Mucosa of descending colon (tissue), 3 donors: ENCODE results near the gene ANKRD13B. TPM values are rescaled to one million over a fixed set of nuclear protein-coding genes. Genes with fewer than 3 reads are reported as not detected.
A peak's percentile ranks its signal among the peaks of the same experiment; 100 is the strongest.

ENCODE experiments used
- ATAC-seq: fragments of 200-7000 bp; cut with Tn5 transposase; one replicate; pipeline ENCODE4 v1.9.1; 2020; ENCODE audit warnings: mild to moderate bottlenecking, moderate library complexity
- DNase-seq, 3 donors: peaks; one replicate each; pipeline ENCODE4 v3.0.0-alpha.2; 2020
- H3K36me3 ChIP-seq: fragments of 200-600 bp; one replicate; pipeline ENCODE4 v1.8.0; 2021; ENCODE audit warnings: low read depth, mild to moderate bottlenecking
- H3K4me1 ChIP-seq: fragments of 200-600 bp; one replicate; pipeline ENCODE4 v1.8.0; 2021; ENCODE audit warnings: low read depth, mild to moderate bottlenecking
- H3K4me3 ChIP-seq: fragments of 200-600 bp; one replicate; pipeline ENCODE4 v1.8.0; 2021; ENCODE audit warnings: mild to moderate bottlenecking
- H3K9me3 ChIP-seq: fragments of 200-600 bp; one replicate; pipeline ENCODE4 v1.8.0; 2021; ENCODE audit warnings: mild to moderate bottlenecking
- CTCF ChIP-seq: fragments of 200-600 bp; IDR thresholded peaks from one replicate; pipeline ENCODE4 v1.8.0; 2022; ENCODE audit warnings: antibody characterized with exemption, mild to moderate bottlenecking
- intact Hi-C, 2 donors: fragments of 100-400 bp; cut with DNase I in 1 of 2; cut with micrococcal nuclease in 1 of 2; formaldehyde crosslinking; loops; one replicate each; pipeline versions ENCODE4 v1.11.0 to v1.11.1; 2022; cut with DNase I, micrococcal nuclease
- total RNA-seq, 3 donors: library from RNA; stranded (reverse); fragmentation: NEBNext Ultra II Directional in 2 of 3; extraction: Animal tissue kit (Norgen Biotek cat#: 25700) in 2 of 3; gene quantifications; one replicate each; pipeline versions ENCODE4 v1.2.1 to v1.2.4, GENCODE V29; 2021 to 2023
- donor health status: DM: no; HTN: no; CAD: no; lungs with moderate emphysema.
- donor health status: DM: no; HTN: no; CAD: no.
- donor health status: DM: no; HTN: yes; CAD: no.

Gene ANKRD13B
- total RNA-seq, 3 donors from 2014 or later: 2.2 to 11.2 (median 3.3) TPM

- intact Hi-C loops: no loop called here
- Histone ChIP-seq H3K4me1 (peaks cover 12% of the 10 kb centered on the region), H3K4me3 (no peak overlapping the region), H3K36me3 (no peaks in the 10 kb centered on the region), H3K9me3 (no peaks in the 10 kb centered on the region)
- peak in 1 of 3 donors; percentile 42 for DNase-seq
- TF ChIP-seq CTCF: no peak
- no peak for ATAC-seq
These were observed 14.1 kb upstream of the ANKRD13B start for GRCh38 chr17:29578626-29579485.

- no peaks in the 10 kb centered on the region for H3K9me3 ChIP-seq
- ATAC-seq: peak; percentile 94
- H3K4me1 ChIP-seq: peaks cover 2% of the 10 kb centered on the region
- peak; percentile 87 for TF ChIP-seq CTCF
- DNase-seq: peak; percentile 89 to 95 (median 93)
- intact Hi-C loops: no loop called here
- H3K4me3 ChIP-seq: no peak overlapping the region
- H3K36me3 ChIP-seq: no peaks in the 10 kb centered on the region
These were observed 12.8 kb upstream of the ANKRD13B start for GRCh38 chr17:29579866-29580771.

GRCh38 chr17:29581583-29582253 lies 11.2 kb upstream of the ANKRD13B start:
- H3K36me3 ChIP-seq: no peaks in the 10 kb centered on the region
- H3K4me3 ChIP-seq: no peak overlapping the region
- DNase-seq: peak in 2 of 3 donors; percentile 30 to 54
- ATAC-seq: no peak
- no peak for TF ChIP-seq CTCF
- H3K4me1 ChIP-seq: peaks cover 2% of the 10 kb centered on the region
- intact Hi-C loops: no loop called here
- H3K9me3 ChIP-seq: no peaks in the 10 kb centered on the region

GRCh38 chr17:29582254-29582765 lies 10.6 kb upstream of the ANKRD13B start:
- intact Hi-C loops: no loop called here
- H3K4me1 ChIP-seq: peaks cover 2% of the 10 kb centered on the region
- TF ChIP-seq CTCF: no peak

GRCh38 chr17:29582772-29583171 lies 10.2 kb upstream of the ANKRD13B start:
- no peak for TF ChIP-seq CTCF
- no peaks in the 10 kb centered on the region for H3K36me3 ChIP-seq
- H3K9me3 ChIP-seq: no peaks in the 10 kb centered on the region
- intact Hi-C loops: no loop called here
- H3K4me3 ChIP-seq: no peak overlapping the region
- ATAC-seq (no peak), DNase-seq (peak in 2 of 3 donors; percentile 18 to 37)
- H3K4me1 ChIP-seq: peaks cover 4% of the 10 kb centered on the region

More at GRCh38 chr17:29582254-29582765, 10.6 kb upstream of the ANKRD13B start:
- H3K9me3 ChIP-seq: no peaks in the 10 kb centered on the region
- DNase-seq (peak in 1 of 3 donors; percentile 24), ATAC-seq (no peak)
- H3K36me3 ChIP-seq: no peaks in the 10 kb centered on the region
- H3K4me3 ChIP-seq: no peak overlapping the region
